22Rv1 (cell line): Measurements from ENCODE around the gene NNMT.

Experiments
- CTCF ChIP-seq: fragments of 450-650 bp; IDR thresholded peaks from 2 replicates; pipeline ENCODE4 v1.5.1; 2017; ENCODE audit warnings: mild to moderate bottlenecking
- ZFX ChIP-seq: fragments of 450-650 bp; IDR thresholded peaks from 2 replicates; pipeline ENCODE4 v1.6.1; 2017; ENCODE audit warnings: antibody characterized with exemption, borderline replicate concordance

- no peak for TF ChIP-seq CTCF
- TF ChIP-seq ZFX = no peak
Measured at GRCh38 chr11:114308689-114309089, 12.5 kb downstream of the NNMT start.
